Measurements from ENCODE around the gene ZFYVE28.

The ZFYVE28 gene

GRCh38 chr4:2361366-2362265, 56.8 kb downstream of the ZFYVE28 start:
- DNase-seq (ENCODE audit: extremely low read depth, low read depth): no peak
- no peak for TF ChIP-seq CTCF (IDR thresholded peaks at IDR 0.05; ENCODE audit: low read depth, low read length)

GRCh38 chr4:2360396-2360730, 58.1 kb downstream of the ZFYVE28 start:
- TF ChIP-seq CTCF (IDR thresholded peaks at IDR 0.05; ENCODE audit: low read depth, low read length): no peak
- no peak for DNase-seq (ENCODE audit: extremely low read depth, low read depth)

- no peak for DNase-seq (ENCODE audit: extremely low read depth, low read depth)
- TF ChIP-seq CTCF (IDR thresholded peaks at IDR 0.05; ENCODE audit: low read depth, low read length): no peak
Measured at GRCh38 chr4:2359591-2360395, 58.7 kb downstream of the ZFYVE28 start.

- DNase-seq (ENCODE audit: extremely low read depth, low read depth): no peak
- TF ChIP-seq CTCF (IDR thresholded peaks at IDR 0.05; ENCODE audit: low read depth, low read length): no peak
Measured at GRCh38 chr4:2357821-2358745, 60.4 kb downstream of the ZFYVE28 start.

- DNase-seq (ENCODE audit: extremely low read depth, low read depth): no peak
- TF ChIP-seq CTCF (IDR thresholded peaks at IDR 0.05; ENCODE audit: low read depth, low read length): no peak
Measured at GRCh38 chr4:2356123-2357069, 62.0 kb downstream of the ZFYVE28 start.

GRCh38 chr4:2354760-2355159, 63.7 kb downstream of the ZFYVE28 start:
- no peak for DNase-seq (ENCODE audit: extremely low read depth, low read depth)
- no peak for TF ChIP-seq CTCF (IDR thresholded peaks at IDR 0.05; ENCODE audit: low read depth, low read length)

Data from AG09319 (cell line).